Measurements from ENCODE around the gene UGT8. TPM values are rescaled to one million over a fixed set of nuclear protein-coding genes. Genes with fewer than 3 reads are reported as not detected.

Gene UGT8
- total RNA-seq, 2 experiments from 2014 or later: 17.5 to 18.5 TPM

DNA sequence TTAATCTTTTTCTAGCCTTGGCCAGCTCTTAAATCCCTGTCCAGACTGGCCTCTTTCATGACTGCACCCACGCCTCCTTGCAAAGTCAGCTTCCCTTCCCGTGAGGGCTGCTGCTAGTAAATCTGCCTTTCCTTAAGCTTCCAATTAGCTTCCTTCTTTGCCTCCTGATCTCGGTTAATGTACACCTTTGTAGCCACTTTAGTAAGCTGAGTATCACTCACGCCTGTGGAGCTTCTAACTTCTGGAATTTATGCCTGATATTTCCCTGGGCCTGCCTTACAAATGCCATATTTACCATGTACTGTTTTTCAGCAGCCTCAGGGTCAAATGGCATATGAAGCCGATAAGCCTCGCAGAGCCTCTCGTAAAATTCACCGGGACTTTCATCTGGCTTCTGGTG, 5.1 kb upstream of the UGT8 start:
- Histone ChIP-seq H3K36me3 (ENCODE audit: insufficient read depth, low read length) (no peaks in the 10 kb centered on the region), H3K4me2 (ENCODE audit: low read length) (no peak overlapping the region), H3K79me2 (ENCODE audit: insufficient read depth, low read depth, low read length) (no peaks in the 10 kb centered on the region), H3K4me3 (ENCODE audit: low read depth, low read length, poor library complexity, severe bottlenecking) (no peak overlapping the region), H3K27ac (ENCODE audit: low read depth, low read length, poor library complexity, severe bottlenecking) (no peak overlapping the region), H3K9me2 (ENCODE audit: insufficient read depth, low read length) (no peaks in the 10 kb centered on the region), H2AFZ (ENCODE audit: low read length) (no peak overlapping the region), H4K20me1 (ENCODE audit: insufficient read depth, low read length) (no peaks in the 10 kb centered on the region), H3K4me1 (ENCODE audit: insufficient read depth, low read length, poor library complexity, severe bottlenecking) (peaks cover 5% of the 10 kb centered on the region), H3K9me3 (ENCODE audit: low read length) (no peaks in the 10 kb centered on the region)
- POLR2A ChIA-PET: no interaction called here
- no TSS peak for BruUV-seq (replicated peaks)
- CTCF ChIA-PET (ENCODE audit: unreplicated experiment): no interaction called here
- TF ChIP-seq, protein P1, sequence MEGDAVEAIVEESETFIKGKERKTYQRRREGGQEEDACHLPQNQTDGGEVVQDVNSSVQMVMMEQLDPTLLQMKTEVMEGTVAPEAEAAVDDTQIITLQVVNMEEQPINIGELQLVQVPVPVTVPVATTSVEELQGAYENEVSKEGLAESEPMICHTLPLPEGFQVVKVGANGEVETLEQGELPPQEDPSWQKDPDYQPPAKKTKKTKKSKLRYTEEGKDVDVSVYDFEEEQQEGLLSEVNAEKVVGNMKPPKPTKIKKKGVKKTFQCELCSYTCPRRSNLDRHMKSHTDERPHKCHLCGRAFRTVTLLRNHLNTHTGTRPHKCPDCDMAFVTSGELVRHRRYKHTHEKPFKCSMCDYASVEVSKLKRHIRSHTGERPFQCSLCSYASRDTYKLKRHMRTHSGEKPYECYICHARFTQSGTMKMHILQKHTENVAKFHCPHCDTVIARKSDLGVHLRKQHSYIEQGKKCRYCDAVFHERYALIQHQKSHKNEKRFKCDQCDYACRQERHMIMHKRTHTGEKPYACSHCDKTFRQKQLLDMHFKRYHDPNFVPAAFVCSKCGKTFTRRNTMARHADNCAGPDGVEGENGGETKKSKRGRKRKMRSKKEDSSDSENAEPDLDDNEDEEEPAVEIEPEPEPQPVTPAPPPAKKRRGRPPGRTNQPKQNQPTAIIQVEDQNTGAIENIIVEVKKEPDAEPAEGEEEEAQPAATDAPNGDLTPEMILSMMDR (conservative IDR thresholded peaks at IDR 0.05; ENCODE audit: low read length): no peak
- TF ChIP-seq EZH2phosphoT487 (IDR thresholded peaks at IDR 0.05; ENCODE audit: borderline replicate concordance, low read depth, low read length): no peak
- no peak for DNase-seq (ENCODE audit: low spot score)
- intact Hi-C loops (cut with micrococcal nuclease; ENCODE audit: unreplicated experiment): loop anchor here (1.0 kb wide), 1 partner anchor 8 kb away; no protein-coding TSS in a partner anchor

DNA sequence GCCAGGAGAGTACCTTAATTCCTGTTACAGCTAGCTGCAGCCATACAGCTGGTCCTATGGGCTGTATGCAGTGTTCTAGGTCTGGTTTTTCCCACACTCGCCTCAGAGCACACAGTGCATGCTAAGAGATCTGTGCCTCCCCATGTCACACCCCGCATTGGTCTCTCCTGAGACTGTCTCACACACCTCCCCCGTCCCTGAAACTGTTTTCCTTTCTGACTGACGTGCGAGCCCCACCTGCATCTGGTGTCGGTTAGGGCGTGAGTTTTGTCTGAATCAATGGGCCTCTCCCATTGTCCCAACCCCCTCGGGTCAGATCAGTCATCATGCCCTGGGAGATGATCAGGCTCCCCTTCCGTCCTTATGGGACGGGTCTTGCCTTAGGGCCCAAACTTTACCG, 3.4 kb upstream of the UGT8 start:
- Histone ChIP-seq H4K20me1 (ENCODE audit: insufficient read depth, low read length) (no peaks in the 10 kb centered on the region), H3K4me3 (ENCODE audit: low read depth, low read length, poor library complexity, severe bottlenecking) (no peak overlapping the region), H2AFZ (ENCODE audit: low read length) (no peak overlapping the region), H3K36me3 (ENCODE audit: insufficient read depth, low read length) (no peaks in the 10 kb centered on the region), H3K9me3 (ENCODE audit: low read length) (no peaks in the 10 kb centered on the region), H3K9me2 (ENCODE audit: insufficient read depth, low read length) (no peaks in the 10 kb centered on the region), H3K4me1 (ENCODE audit: insufficient read depth, low read length, poor library complexity, severe bottlenecking) (peaks cover 5% of the 10 kb centered on the region), H3K79me2 (ENCODE audit: insufficient read depth, low read depth, low read length) (peaks cover 9% of the 10 kb centered on the region; the same call in 1 of the 2 replicates), H3K4me2 (ENCODE audit: low read length) (no peak overlapping the region), H3K27ac (ENCODE audit: low read depth, low read length, poor library complexity, severe bottlenecking) (no peak overlapping the region)
- intact Hi-C loops (cut with micrococcal nuclease; ENCODE audit: unreplicated experiment): no loop called here
- no TSS peak for BruUV-seq (replicated peaks)
- TF ChIP-seq, protein P1 (conservative IDR thresholded peaks at IDR 0.05; ENCODE audit: low read length): no peak
- no peak for TF ChIP-seq EZH2phosphoT487 (IDR thresholded peaks at IDR 0.05; ENCODE audit: borderline replicate concordance, low read depth, low read length)
- CTCF ChIA-PET (ENCODE audit: unreplicated experiment): no interaction called here
- DNase-seq (ENCODE audit: low spot score): no peak
- POLR2A ChIA-PET: no interaction called here

DNA sequence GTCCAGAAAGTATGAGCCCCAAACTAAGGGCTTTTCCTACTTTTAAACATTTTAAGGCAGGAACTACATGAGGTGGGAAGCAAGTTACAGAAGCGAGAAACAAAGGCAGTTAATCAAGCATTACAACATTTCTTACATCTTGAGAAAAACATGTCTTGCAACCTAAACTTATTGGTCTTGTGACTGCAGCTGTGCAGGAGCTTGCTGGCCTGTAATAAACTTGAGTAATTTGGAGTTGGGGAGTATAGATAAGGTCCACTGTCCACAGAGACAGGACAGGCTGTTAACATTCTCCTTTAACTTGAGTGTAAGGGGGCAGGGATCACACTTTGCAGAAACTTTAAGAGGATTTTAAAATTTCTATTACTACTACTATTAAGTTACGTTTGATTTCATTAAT, 2.7 kb upstream of the UGT8 start:
- no peak overlapping the region for H3K27ac ChIP-seq (ENCODE audit: low read depth, low read length, poor library complexity, severe bottlenecking)
- no peaks in the 10 kb centered on the region for H3K36me3 ChIP-seq (ENCODE audit: insufficient read depth, low read length)
- no peak for TF ChIP-seq EZH2phosphoT487 (IDR thresholded peaks at IDR 0.05; ENCODE audit: borderline replicate concordance, low read depth, low read length)
- TF ChIP-seq, protein P1 (conservative IDR thresholded peaks at IDR 0.05; ENCODE audit: low read length): no peak
- DNase-seq (ENCODE audit: low spot score): no peak
- POLR2A ChIA-PET: no interaction called here
- H2AFZ ChIP-seq (ENCODE audit: low read length): no peak overlapping the region
- H3K4me3 ChIP-seq (ENCODE audit: low read depth, low read length, poor library complexity, severe bottlenecking): no peak overlapping the region
- H3K4me2 ChIP-seq (ENCODE audit: low read length): no peak overlapping the region
- H3K4me1 ChIP-seq (ENCODE audit: insufficient read depth, low read length, poor library complexity, severe bottlenecking): peaks cover 10% of the 10 kb centered on the region
- CTCF ChIA-PET (ENCODE audit: unreplicated experiment): no interaction called here
- no peaks in the 10 kb centered on the region for H3K9me3 ChIP-seq (ENCODE audit: low read length)
- BruUV-seq (replicated peaks): no TSS peak
- no peaks in the 10 kb centered on the region for H4K20me1 ChIP-seq (ENCODE audit: insufficient read depth, low read length)
- H3K9me2 ChIP-seq (ENCODE audit: insufficient read depth, low read length): no peaks in the 10 kb centered on the region
- peaks cover 16% of the 10 kb centered on the region for H3K79me2 ChIP-seq (ENCODE audit: insufficient read depth, low read depth, low read length)
- intact Hi-C loops (cut with micrococcal nuclease; ENCODE audit: unreplicated experiment): no loop called here
